ENCODE data around the gene NDUFB7.

Gene NDUFB7

GRCh38 chr19:14563590-14563926 lies 8.3 kb downstream of the NDUFB7 start:
- Histone ChIP-seq H3K36me3 (ENCODE audit: control insufficient read depth in 2 of 2, insufficient read depth in 2 of 2, low read length in 2 of 2) (peaks cover 12% of the 10 kb centered on the region in 2 donors), H3K9ac (ENCODE audit: low read depth in 1 of 2, low read length in 2 of 2) (no peak overlapping the region), H3K4me3 (ENCODE audit: low read length in 2 of 2) (no peak overlapping the region), H3K27ac (ENCODE audit: low read depth in 2 of 2, low read length in 2 of 2) (no peak overlapping the region), H3K4me1 (ENCODE audit: control insufficient read depth in 2 of 2, insufficient read depth in 2 of 2, low read length in 2 of 2) (peaks cover 0 to 2% of the 10 kb centered on the region in 2 donors), H3K27me3 (ENCODE audit: control insufficient read depth in 2 of 2, insufficient read depth in 2 of 2, low read length in 2 of 2) (no peaks in the 10 kb centered on the region), H3K9me3 (ENCODE audit: control insufficient read depth in 2 of 2, low read length in 2 of 2) (no peaks in the 10 kb centered on the region)

DNA sequence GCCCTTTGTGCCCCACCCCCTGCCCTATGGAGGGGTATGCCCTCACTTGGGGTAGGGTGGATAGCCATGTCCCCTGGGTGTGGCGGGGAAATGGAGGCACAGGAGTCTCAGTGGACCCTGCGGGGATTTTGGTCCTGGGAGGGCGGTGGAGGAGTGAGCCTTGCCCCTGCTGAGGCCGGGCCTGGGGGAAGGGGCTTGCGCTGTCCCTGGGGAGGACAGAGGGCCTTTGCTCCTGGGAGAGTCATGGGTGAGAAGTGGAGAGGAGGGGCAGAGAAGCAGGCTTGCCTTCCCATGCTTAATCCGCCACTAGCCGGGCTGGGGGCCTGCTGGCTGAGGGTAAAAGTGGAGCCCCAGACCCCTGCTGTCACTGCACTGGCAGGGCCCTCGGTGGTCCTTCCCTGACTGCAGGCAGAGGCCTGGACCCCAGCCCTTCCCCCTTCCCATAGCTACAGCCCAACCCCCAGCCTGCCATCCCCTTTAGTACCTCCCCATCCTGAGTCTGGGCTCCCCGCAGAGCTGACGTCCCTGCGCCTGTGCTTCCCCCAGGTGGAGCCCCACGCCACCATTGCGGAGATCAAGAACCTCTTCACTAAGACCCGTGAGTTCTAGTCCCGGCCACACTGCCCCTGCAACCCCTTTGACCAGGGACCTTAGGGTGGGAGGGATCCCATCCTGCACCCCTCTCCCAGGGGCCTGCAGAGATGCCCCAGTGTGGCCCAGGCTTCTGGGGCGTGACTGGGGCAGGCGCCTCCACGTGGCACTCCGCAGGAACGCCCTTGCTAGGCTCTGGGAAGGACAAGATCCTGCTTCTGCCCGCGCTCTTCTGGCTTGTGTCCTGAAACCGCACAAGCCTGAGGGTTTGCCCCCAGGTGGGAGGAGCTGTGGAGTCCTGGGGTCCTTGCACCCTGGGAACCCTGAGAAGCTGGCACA lies 8.9 kb downstream of the NDUFB7 start:
- Histone ChIP-seq H3K4me1 (ENCODE audit: control insufficient read depth in 2 of 2, insufficient read depth in 2 of 2, low read length in 2 of 2) (no peaks in the 10 kb centered on the region), H3K27me3 (ENCODE audit: control insufficient read depth in 2 of 2, insufficient read depth in 2 of 2, low read length in 2 of 2) (no peaks in the 10 kb centered on the region), H3K27ac (ENCODE audit: low read depth in 2 of 2, low read length in 2 of 2) (no peak overlapping the region), H3K9ac (ENCODE audit: low read depth in 1 of 2, low read length in 2 of 2) (no peak overlapping the region), H3K4me3 (ENCODE audit: low read length in 2 of 2) (no peak overlapping the region), H3K36me3 (ENCODE audit: control insufficient read depth in 2 of 2, insufficient read depth in 2 of 2, low read length in 2 of 2) (peaks cover 12% of the 10 kb centered on the region in 2 donors), H3K9me3 (ENCODE audit: control insufficient read depth in 2 of 2, low read length in 2 of 2) (no peaks in the 10 kb centered on the region)

DNA sequence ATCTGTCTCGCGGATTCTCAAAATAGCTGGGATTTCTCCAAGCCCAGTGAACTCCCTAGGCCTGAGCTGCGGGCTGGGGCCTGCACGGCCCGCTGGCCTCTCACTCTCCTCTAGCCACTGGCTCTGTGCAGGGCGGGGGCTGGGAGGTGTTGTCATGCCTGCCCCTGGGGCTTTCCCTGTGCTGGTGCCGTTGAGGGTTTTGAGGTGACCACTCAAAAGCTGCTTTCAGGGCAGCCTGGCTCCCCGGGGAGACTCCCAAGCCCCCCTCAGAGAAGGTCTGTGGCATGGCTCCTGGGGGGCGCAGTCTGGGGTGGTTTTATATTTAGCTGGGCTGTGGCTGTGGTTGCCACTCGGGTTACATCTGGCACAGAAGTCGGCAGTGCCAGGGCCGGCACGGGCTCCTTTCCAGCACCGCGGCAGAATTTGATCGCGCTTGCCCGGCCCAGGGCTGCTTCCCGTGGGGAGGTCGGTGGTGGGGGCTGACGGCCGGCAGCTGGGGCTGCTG lies 10.0 kb downstream of the NDUFB7 start:
- Histone ChIP-seq H3K4me1 (ENCODE audit: control insufficient read depth in 2 of 2, insufficient read depth in 2 of 2, low read length in 2 of 2) (no peaks in the 10 kb centered on the region), H3K27me3 (ENCODE audit: control insufficient read depth in 2 of 2, insufficient read depth in 2 of 2, low read length in 2 of 2) (no peaks in the 10 kb centered on the region), H3K36me3 (ENCODE audit: control insufficient read depth in 2 of 2, insufficient read depth in 2 of 2, low read length in 2 of 2) (peaks cover 7 to 10% of the 10 kb centered on the region in 2 donors), H3K27ac (ENCODE audit: low read depth in 2 of 2, low read length in 2 of 2) (no peak overlapping the region), H3K9me3 (ENCODE audit: control insufficient read depth in 2 of 2, low read length in 2 of 2) (no peaks in the 10 kb centered on the region), H3K9ac (ENCODE audit: low read depth in 1 of 2, low read length in 2 of 2) (no peak overlapping the region), H3K4me3 (ENCODE audit: low read length in 2 of 2) (no peak overlapping the region)

- Histone ChIP-seq H3K36me3 (ENCODE audit: control insufficient read depth in 2 of 2, insufficient read depth in 2 of 2, low read length in 2 of 2) (peaks cover 5 to 8% of the 10 kb centered on the region in 2 donors), H3K9me3 (ENCODE audit: control insufficient read depth in 2 of 2, low read length in 2 of 2) (no peaks in the 10 kb centered on the region), H3K4me1 (ENCODE audit: control insufficient read depth in 2 of 2, insufficient read depth in 2 of 2, low read length in 2 of 2) (peaks cover 2 to 4% of the 10 kb centered on the region in 2 donors), H3K27me3 (ENCODE audit: control insufficient read depth in 2 of 2, insufficient read depth in 2 of 2, low read length in 2 of 2) (no peaks in the 10 kb centered on the region), H3K4me3 (ENCODE audit: low read length in 2 of 2) (no peak overlapping the region), H3K27ac (ENCODE audit: low read depth in 2 of 2, low read length in 2 of 2) (no peak overlapping the region), H3K9ac (ENCODE audit: low read depth in 1 of 2, low read length in 2 of 2) (no peak overlapping the region)
Measured at GRCh38 chr19:14561249-14561648, 10.6 kb downstream of the NDUFB7 start.

GRCh38 chr19:14560776-14561108 lies 11.1 kb downstream of the NDUFB7 start:
- Histone ChIP-seq H3K27me3 (ENCODE audit: control insufficient read depth in 2 of 2, insufficient read depth in 2 of 2, low read length in 2 of 2) (no peaks in the 10 kb centered on the region), H3K9me3 (ENCODE audit: control insufficient read depth in 2 of 2, low read length in 2 of 2) (no peaks in the 10 kb centered on the region), H3K36me3 (ENCODE audit: control insufficient read depth in 2 of 2, insufficient read depth in 2 of 2, low read length in 2 of 2) (peaks cover 4 to 5% of the 10 kb centered on the region in 2 donors), H3K4me1 (ENCODE audit: control insufficient read depth in 2 of 2, insufficient read depth in 2 of 2, low read length in 2 of 2) (peaks cover 2 to 4% of the 10 kb centered on the region in 2 donors), H3K27ac (ENCODE audit: low read depth in 2 of 2, low read length in 2 of 2) (no peak overlapping the region), H3K9ac (ENCODE audit: low read depth in 1 of 2, low read length in 2 of 2) (no peak overlapping the region), H3K4me3 (ENCODE audit: low read length in 2 of 2) (no peak overlapping the region)

DNA sequence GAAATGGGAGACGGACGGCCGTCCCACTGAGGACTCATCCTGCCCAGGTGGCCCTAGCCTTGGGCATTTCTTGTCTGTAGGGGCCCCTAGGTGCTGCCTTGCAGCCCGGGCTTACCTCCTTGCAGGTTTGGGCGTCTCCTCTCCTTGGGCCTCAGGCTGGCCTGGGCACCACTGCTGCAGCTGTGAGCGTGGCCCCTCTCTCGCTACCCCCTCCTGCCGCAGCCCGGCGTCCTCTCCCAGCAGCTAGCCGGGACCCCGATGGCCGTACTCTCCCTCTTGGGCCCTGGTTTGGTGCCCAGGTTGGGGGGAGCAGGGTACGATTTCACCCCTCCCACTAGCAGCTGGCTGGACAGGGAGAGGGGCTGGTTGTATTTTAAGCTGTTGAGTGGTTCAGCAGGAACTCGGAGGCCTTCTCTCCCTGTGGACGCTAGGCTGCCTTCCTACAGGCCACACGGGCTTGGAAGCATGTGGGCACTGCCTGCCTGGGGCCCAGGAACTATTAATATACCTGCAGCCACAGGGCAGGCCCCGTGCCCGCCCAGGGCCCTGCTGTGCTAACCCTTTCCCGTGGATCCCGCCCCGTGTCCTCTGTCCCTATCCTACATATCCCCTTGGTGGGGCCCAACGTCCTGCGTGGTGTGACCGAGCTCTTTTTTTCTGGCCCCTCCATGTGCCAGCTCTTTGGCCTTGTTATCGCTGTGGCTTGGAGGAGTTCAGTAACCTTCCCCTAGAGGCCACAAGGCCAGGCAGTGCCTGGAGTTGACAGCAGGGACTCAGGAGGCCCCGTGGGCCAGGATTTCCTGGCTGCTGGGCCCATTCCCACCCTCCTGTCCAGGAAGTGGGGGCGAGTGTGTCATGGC lies 11.7 kb downstream of the NDUFB7 start:
- Histone ChIP-seq H3K27me3 (ENCODE audit: control insufficient read depth in 2 of 2, insufficient read depth in 2 of 2, low read length in 2 of 2) (no peaks in the 10 kb centered on the region), H3K4me1 (ENCODE audit: control insufficient read depth in 2 of 2, insufficient read depth in 2 of 2, low read length in 2 of 2) (peaks cover 2 to 4% of the 10 kb centered on the region in 2 donors), H3K4me3 (ENCODE audit: low read length in 2 of 2) (no peak overlapping the region), H3K36me3 (ENCODE audit: control insufficient read depth in 2 of 2, insufficient read depth in 2 of 2, low read length in 2 of 2) (peaks cover 4 to 5% of the 10 kb centered on the region in 2 donors), H3K9ac (ENCODE audit: low read depth in 1 of 2, low read length in 2 of 2) (no peak overlapping the region), H3K27ac (ENCODE audit: low read depth in 2 of 2, low read length in 2 of 2) (no peak overlapping the region), H3K9me3 (ENCODE audit: control insufficient read depth in 2 of 2, low read length in 2 of 2) (no peaks in the 10 kb centered on the region)

- Histone ChIP-seq H3K36me3 (ENCODE audit: control insufficient read depth in 2 of 2, insufficient read depth in 2 of 2, low read length in 2 of 2) (peaks cover 0 to 1% of the 10 kb centered on the region in 2 donors), H3K4me3 (ENCODE audit: low read length in 2 of 2) (no peak overlapping the region), H3K27ac (ENCODE audit: low read depth in 2 of 2, low read length in 2 of 2) (no peak overlapping the region), H3K27me3 (ENCODE audit: control insufficient read depth in 2 of 2, insufficient read depth in 2 of 2, low read length in 2 of 2) (no peaks in the 10 kb centered on the region), H3K9me3 (ENCODE audit: control insufficient read depth in 2 of 2, low read length in 2 of 2) (no peaks in the 10 kb centered on the region), H3K9ac (ENCODE audit: low read depth in 1 of 2, low read length in 2 of 2) (no peak overlapping the region), H3K4me1 (ENCODE audit: control insufficient read depth in 2 of 2, insufficient read depth in 2 of 2, low read length in 2 of 2) (peaks cover 2 to 6% of the 10 kb centered on the region in 2 donors)
Measured at GRCh38 chr19:14558370-14559066, 13.3 kb downstream of the NDUFB7 start.

GRCh38 chr19:14556662-14557188 lies 15.1 kb downstream of the NDUFB7 start:
- no peaks in the 10 kb centered on the region for H3K27me3 ChIP-seq (ENCODE audit: control insufficient read depth in 2 of 2, insufficient read depth in 2 of 2, low read length in 2 of 2)
- no peak overlapping the region for H3K27ac ChIP-seq (ENCODE audit: low read depth in 2 of 2, low read length in 2 of 2)
- H3K9me3 ChIP-seq (ENCODE audit: control insufficient read depth in 2 of 2, low read length in 2 of 2) = no peaks in the 10 kb centered on the region
- no peak overlapping the region for H3K9ac ChIP-seq (ENCODE audit: low read depth in 1 of 2, low read length in 2 of 2)
- peak overlapping the region; percentile 24 to 54 for H3K4me3 ChIP-seq (ENCODE audit: low read length in 2 of 2)
- H3K36me3 ChIP-seq (ENCODE audit: control insufficient read depth in 2 of 2, insufficient read depth in 2 of 2, low read length in 2 of 2) = peaks cover 0 to 2% of the 10 kb centered on the region in 2 donors
- H3K4me1 ChIP-seq (ENCODE audit: control insufficient read depth in 2 of 2, insufficient read depth in 2 of 2, low read length in 2 of 2) = peaks cover 2 to 6% of the 10 kb centered on the region in 2 donors

GRCh38 chr19:14555918-14556661 lies 15.8 kb downstream of the NDUFB7 start:
- H3K9me3 ChIP-seq (ENCODE audit: control insufficient read depth in 2 of 2, low read length in 2 of 2) = no peaks in the 10 kb centered on the region
- H3K4me3 ChIP-seq (ENCODE audit: low read length in 2 of 2) = no peak overlapping the region
- no peaks in the 10 kb centered on the region for H3K27me3 ChIP-seq (ENCODE audit: control insufficient read depth in 2 of 2, insufficient read depth in 2 of 2, low read length in 2 of 2)
- no peak overlapping the region for H3K27ac ChIP-seq (ENCODE audit: low read depth in 2 of 2, low read length in 2 of 2)
- H3K9ac ChIP-seq (ENCODE audit: low read depth in 1 of 2, low read length in 2 of 2) = no peak overlapping the region
- peaks cover 6 to 7% of the 10 kb centered on the region in 2 donors for H3K4me1 ChIP-seq (ENCODE audit: control insufficient read depth in 2 of 2, insufficient read depth in 2 of 2, low read length in 2 of 2)
- H3K36me3 ChIP-seq (ENCODE audit: control insufficient read depth in 2 of 2, insufficient read depth in 2 of 2, low read length in 2 of 2) = peaks cover 0 to 2% of the 10 kb centered on the region in 2 donors
